ENCODE results near the gene AJM1.
A peak's percentile ranks its signal among the peaks of the same experiment; 100 is the strongest.

The AJM1 gene

DNA sequence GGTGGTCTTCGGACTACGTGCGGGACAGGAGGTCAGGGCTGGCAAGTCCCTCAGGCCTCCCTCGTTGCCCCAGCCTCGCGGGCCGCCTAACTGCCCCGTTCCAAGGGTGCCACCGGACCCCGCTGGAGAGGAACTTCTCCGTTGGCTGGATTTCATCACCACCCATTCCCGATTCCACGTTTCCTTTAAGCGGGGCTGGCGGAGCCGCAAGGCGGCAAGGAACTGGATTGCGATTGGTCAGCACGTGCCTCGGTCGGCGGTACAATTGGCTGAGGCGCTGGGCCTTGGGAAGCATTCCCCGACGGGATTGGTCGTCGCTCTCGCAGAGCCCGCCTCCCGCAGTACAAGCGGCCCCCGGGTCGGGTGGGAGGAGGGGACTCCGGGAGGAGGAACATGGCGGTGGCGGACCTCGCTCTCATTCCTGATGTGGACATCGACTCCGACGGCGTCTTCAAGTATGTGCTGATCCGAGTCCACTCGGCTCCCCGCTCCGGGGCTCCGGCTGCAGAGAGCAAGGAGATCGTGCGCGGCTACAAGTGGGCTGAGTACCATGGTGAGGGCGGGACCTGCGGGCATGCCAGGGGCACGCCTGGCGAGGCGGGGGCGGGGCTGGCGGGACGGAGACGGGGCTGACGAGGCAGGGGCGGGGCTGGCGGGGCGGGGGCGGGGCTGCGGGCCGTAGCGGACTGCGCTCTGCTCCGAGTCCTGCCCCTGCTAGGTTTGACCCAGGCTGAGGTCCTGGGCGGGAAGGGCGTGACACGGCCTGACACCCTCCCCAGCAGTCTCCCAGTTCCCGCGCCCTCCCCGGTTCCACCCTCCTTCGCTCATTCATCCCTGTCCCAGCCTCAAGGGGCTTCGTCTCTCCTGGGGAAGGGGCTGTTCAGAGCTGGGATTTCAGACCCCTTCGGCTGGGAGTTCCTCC is 7.0 kb downstream of the AJM1 start, which contains the start of gene PHPT1:
TSS of gene PHPT1 (plus strand) at position 372 of the 922 bp plus-strand sequence. CDS start at position 394, 22 bp downstream.
- peak; percentile 100 for DNase-seq (ENCODE audit: low read depth in 2 of 2)
- TF ChIP-seq, protein P1, sequence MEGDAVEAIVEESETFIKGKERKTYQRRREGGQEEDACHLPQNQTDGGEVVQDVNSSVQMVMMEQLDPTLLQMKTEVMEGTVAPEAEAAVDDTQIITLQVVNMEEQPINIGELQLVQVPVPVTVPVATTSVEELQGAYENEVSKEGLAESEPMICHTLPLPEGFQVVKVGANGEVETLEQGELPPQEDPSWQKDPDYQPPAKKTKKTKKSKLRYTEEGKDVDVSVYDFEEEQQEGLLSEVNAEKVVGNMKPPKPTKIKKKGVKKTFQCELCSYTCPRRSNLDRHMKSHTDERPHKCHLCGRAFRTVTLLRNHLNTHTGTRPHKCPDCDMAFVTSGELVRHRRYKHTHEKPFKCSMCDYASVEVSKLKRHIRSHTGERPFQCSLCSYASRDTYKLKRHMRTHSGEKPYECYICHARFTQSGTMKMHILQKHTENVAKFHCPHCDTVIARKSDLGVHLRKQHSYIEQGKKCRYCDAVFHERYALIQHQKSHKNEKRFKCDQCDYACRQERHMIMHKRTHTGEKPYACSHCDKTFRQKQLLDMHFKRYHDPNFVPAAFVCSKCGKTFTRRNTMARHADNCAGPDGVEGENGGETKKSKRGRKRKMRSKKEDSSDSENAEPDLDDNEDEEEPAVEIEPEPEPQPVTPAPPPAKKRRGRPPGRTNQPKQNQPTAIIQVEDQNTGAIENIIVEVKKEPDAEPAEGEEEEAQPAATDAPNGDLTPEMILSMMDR (IDR thresholded peaks at IDR 0.05; ENCODE audit: low read depth, low read length) = no peak
- H3K4me3 ChIP-seq (replicated peaks in 1 of 2; ENCODE audit: low read depth in 2 of 2, low read length in 2 of 2) = peak within 1 kb of the TSS; percentile 76 to 84

DNA sequence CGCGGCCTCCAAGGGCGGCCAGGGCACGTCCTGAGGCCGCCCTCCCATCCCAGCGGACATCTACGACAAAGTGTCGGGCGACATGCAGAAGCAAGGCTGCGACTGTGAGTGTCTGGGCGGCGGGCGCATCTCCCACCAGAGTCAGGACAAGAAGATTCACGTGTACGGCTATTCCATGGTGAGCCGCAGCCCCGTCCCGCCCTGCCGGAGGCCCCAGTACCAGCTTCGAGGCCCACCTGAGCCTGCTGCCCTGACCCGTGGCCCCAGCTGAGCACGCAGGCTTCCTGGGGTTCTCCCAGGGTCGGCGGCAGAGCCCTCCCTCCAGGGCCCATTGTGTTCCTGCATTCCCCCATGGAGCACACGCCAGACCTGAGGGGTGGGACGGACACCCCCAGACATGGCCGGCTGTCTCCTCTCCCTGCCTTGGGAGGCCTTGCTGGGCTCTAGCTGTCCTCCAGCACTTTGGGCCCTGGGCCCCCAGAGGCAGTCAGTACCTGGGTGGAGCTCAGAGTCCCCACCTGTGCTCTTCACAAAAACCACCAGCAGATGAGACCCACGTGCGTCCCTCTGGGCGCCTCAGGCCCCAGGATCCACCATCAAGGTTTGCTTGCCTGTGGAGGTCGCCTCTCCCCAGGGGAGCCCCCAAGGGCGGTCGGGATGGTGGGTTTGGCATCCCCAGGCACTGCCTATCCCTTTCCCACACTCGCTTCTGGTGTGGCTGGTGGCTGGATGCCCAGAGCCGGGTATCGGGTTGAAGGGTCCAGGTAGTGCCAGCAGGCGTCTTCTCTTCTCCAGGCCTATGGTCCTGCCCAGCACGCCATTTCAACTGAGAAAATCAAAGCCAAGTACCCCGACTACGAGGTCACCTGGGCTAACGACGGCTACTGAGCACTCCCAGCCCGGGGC is 7.9 kb downstream of the AJM1 start:
- peak overlapping the region; percentile 76 to 84 for H3K4me3 ChIP-seq (replicated peaks in 1 of 2; ENCODE audit: low read depth in 2 of 2, low read length in 2 of 2)
- TF ChIP-seq, protein P1 (IDR thresholded peaks at IDR 0.05; ENCODE audit: low read depth, low read length) = no peak
- no peak for DNase-seq (ENCODE audit: low read depth in 2 of 2)

DNA sequence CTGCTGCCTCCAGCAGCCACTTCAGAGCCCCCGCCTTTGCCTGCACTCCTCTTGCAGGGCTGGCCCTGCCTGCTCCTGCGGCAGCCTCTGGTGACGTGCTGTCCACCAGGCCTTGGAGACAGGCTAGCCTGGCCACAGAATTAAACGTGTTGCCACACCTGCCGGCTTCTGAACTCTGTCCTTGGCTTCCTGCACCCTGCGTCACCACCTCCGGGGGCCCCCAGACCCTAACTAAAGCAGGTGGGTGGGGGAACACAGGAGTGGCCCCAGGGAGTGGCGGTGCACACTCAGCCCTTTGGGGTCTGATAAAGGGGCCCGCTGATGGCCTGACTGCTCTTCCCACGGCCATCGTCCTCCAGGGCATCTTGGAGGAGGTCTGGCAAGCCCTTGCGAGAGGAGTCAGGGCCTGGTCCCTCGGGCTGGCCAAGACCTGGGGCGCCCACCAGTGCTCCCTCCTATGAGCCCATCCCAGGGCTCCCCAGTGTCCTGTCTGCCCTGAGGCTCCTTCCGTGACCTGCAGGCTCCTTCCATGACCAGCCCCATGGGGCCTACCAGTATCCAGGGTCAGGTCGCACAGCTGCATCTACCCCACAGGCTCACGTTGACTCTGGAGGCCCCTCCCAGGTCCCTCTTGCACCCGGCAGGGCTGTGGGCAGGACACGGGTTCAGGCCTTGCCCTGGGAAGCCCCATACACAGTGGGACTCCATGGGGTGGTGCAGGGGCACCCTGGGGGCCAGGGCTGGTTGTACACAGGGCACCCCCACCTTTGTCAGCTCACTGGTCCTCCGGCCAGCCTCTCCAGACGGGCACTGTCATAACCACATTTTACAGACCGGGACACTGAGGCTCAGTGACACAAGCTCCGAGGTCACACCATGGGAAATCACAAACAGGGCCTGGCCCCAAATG is 8.8 kb downstream of the AJM1 start:
- DNase-seq (ENCODE audit: low read depth in 2 of 2) = no peak
- TF ChIP-seq, protein P1 (IDR thresholded peaks at IDR 0.05; ENCODE audit: low read depth, low read length) = no peak
- H3K4me3 ChIP-seq (replicated peaks in 1 of 2; ENCODE audit: low read depth in 2 of 2, low read length in 2 of 2) = no peak overlapping the region

DNA sequence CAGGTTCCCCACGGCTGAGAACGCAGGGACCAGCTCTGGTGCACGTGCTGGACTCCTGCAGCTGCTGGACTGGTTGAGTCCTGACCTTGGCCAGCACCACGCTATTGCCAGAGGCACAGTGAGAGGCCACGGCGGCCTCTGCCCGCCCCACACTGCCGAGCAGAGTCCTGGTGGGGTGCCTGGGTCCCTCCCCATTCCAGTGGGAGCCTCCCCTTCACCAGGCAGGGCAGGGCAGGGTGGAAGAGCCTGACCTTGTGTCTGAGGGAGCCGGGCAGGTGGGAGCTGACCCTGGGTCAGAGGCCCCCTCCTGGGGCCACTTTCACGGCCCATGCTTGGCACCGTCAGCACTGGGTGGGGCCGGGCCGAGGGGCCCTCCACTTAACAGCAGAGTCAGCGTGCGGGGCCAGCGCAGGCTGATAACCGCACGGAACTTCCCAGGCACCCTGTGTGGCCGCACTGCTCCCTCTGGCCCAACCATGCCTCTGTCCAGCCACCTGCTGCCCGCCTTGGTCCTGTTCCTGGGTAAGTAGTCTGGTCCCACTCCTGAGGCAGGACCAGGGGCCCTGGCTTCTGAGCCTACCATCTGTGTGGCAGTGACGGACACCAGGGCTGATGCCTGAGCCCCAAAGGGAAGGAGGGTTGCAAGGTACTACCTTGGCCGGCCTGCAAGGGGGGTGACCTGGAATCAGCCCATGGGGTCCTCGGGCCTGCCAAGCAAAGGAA is 9.8 kb downstream of the AJM1 start, which contains the start of gene MAMDC4:
TSS of gene MAMDC4 (plus strand) at position 406 of the 723 bp plus-strand sequence. CDS start at position 477, 71 bp downstream.
- DNase-seq (ENCODE audit: low read depth in 2 of 2) = no peak
- TF ChIP-seq, protein P1 (IDR thresholded peaks at IDR 0.05; ENCODE audit: low read depth, low read length) = no peak
- no peak within 1 kb of the TSS for H3K4me3 ChIP-seq (replicated peaks in 1 of 2; ENCODE audit: low read depth in 2 of 2, low read length in 2 of 2)

DNA sequence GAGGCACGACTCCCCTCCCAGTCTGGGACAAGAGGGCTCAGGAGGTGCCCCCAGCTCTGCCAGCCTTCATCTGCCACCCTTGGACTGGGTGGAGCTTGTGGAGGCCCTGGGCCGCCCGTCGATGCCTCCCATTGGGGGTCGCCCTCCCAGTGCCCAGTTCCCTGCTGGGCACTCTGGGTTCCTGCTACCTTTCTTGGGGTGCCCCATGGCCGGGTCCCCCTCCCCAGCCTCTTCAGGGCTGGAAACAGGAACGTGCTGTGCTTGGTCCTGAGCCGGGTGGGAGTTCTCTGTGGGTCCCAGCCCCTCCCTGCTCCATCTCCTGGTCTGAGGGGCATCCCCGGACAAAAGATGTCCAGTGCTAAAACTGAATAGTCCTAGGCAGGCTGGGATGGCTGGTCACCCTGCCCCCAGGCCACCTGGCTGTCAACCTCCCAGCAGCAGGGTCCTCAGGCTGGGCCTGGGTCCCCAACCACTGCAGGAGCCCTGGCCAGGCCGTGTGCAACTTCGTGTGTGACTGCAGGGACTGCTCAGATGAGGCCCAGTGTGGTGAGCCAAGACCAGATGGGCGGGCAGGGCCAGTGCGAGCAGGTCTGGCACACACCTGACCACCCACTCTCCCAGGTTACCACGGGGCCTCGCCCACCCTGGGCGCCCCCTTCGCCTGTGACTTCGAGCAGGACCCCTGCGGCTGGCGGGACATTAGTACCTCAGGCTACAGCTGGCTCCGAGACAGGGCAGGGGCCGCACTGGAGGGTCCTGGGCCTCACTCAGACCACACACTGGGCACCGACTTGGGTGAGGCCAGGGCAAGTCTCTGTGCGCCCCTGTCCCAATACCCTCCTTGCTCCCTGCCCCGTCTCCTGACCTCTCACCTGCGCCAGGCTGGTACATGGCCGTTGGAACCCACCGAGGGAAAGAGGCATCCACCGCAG is 10.7 kb downstream of the AJM1 start:
- DNase-seq (ENCODE audit: low read depth in 2 of 2) = no peak
- TF ChIP-seq, protein P1 (IDR thresholded peaks at IDR 0.05; ENCODE audit: low read depth, low read length) = no peak
- no peak overlapping the region for H3K4me3 ChIP-seq (replicated peaks in 1 of 2; ENCODE audit: low read depth in 2 of 2, low read length in 2 of 2)

All from cardiac fibroblast (primary cell).